ENCODE results near the gene ABCB10. TPM values are rescaled to one million over a fixed set of nuclear protein-coding genes. Genes with fewer than 3 reads are reported as not detected.

ABCB10 gene
- total RNA-seq, 2 donors from 2014 or later: 14.6 to 18.1 TPM

DNA sequence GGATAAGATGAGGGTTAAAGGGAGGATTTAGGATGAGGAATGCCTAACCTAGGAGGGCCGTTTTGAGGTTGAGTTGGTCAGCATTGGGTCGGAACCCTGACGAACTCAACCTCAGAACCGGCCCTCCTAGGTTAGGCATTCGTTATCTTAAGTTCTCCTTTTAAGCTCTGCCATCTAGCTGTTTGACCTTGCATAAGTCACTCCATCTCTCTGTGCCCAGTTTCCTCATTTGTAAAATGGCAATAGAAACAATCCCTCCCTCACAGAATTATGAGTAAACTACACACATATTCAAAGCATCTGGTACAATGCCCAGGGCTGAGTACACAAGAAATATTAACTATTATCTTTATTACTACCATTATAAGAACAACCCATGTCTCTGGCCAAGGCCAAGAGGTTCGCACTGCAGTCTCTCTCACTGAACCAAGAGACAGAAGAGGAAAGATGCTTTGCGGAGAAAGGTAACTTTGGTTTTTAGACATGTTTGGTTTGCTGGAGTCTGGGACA is 4.8 kb downstream of the ABCB10 start:
- TF ChIP-seq, protein P1, sequence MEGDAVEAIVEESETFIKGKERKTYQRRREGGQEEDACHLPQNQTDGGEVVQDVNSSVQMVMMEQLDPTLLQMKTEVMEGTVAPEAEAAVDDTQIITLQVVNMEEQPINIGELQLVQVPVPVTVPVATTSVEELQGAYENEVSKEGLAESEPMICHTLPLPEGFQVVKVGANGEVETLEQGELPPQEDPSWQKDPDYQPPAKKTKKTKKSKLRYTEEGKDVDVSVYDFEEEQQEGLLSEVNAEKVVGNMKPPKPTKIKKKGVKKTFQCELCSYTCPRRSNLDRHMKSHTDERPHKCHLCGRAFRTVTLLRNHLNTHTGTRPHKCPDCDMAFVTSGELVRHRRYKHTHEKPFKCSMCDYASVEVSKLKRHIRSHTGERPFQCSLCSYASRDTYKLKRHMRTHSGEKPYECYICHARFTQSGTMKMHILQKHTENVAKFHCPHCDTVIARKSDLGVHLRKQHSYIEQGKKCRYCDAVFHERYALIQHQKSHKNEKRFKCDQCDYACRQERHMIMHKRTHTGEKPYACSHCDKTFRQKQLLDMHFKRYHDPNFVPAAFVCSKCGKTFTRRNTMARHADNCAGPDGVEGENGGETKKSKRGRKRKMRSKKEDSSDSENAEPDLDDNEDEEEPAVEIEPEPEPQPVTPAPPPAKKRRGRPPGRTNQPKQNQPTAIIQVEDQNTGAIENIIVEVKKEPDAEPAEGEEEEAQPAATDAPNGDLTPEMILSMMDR (conservative IDR thresholded peaks at IDR 0.05): no peak
- WGBS, 2 experiments (ENCODE audit: insufficient coverage in 1 of 2, insufficient read length in 1 of 2): 93 to 95% methylated on average over 6 to 7 of the region's 7 CpGs
- peaks cover 4% of the 10 kb centered on the region for H3K4me1 ChIP-seq (ENCODE audit: control insufficient read depth, insufficient read depth, low read length)

DNA sequence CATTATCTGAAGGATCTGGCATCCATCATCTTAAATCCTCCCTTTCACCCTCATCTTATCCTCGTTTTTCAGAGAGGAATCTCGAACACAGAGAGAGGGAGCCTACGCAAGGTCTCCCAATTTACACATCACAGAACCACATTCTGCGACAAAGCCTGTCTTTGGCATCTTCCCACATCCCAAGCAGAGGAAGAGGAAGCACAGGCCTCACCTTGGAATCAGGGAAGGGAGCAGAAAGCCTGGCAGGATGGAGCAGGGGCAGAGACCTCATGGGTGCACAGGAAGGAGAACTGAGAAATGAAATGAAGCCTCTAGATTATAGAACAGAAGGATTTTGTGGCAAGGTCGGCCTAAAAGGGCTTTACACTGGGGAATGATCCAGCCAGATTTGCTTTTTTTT is 5.8 kb downstream of the ABCB10 start:
- no peak overlapping the region for H3K27ac ChIP-seq (ENCODE audit: low read depth, low read length)
- TF ChIP-seq, protein P1 (conservative IDR thresholded peaks at IDR 0.05): no peak
- peaks cover 4% of the 10 kb centered on the region for H3K4me1 ChIP-seq (ENCODE audit: control insufficient read depth, insufficient read depth, low read length)
- H3K4me3 ChIP-seq (ENCODE audit: low read length): no peak overlapping the region
- no peak for DNase-seq
- H3K4me1 Mint-ChIP-seq: peaks cover 24% of the 10 kb centered on the region
- H3K36me3 ChIP-seq (ENCODE audit: control insufficient read depth, insufficient read depth, low read length): peaks cover 6% of the 10 kb centered on the region
- no peaks in the 10 kb centered on the region for H3K27me3 Mint-ChIP-seq (ENCODE audit: insufficient read depth)
- peak overlapping the region; percentile 9 for H3K27ac Mint-ChIP-seq
- H3K9ac ChIP-seq (ENCODE audit: extremely low read depth, low read length, poor library complexity, severe bottlenecking): no peak overlapping the region
- H3K9me3 Mint-ChIP-seq: no peaks in the 10 kb centered on the region
- no peak overlapping the region for H3K4me3 Mint-ChIP-seq
- no peaks in the 10 kb centered on the region for H3K9me3 ChIP-seq (ENCODE audit: control insufficient read depth, low read length)
- no peaks in the 10 kb centered on the region for H3K27me3 ChIP-seq (ENCODE audit: control insufficient read depth, insufficient read depth, low read length, poor library complexity, severe bottlenecking)
- 89 to 100% methylated on average over 3 to 5 of the region's 5 CpGs for WGBS, 2 experiments (ENCODE audit: insufficient coverage in 1 of 2, insufficient read length in 1 of 2)
- H3K36me3 Mint-ChIP-seq (ENCODE audit: low read depth): peaks cover 10% of the 10 kb centered on the region

More for the DNA sequence above, 4.8 kb downstream of the ABCB10 start:
- peaks cover 22% of the 10 kb centered on the region for H3K4me1 Mint-ChIP-seq
- H3K36me3 Mint-ChIP-seq (ENCODE audit: low read depth): peaks cover 4% of the 10 kb centered on the region
- Histone ChIP-seq H3K9ac (ENCODE audit: extremely low read depth, low read length, poor library complexity, severe bottlenecking) (no peak overlapping the region), H3K9me3 (ENCODE audit: control insufficient read depth, low read length) (no peaks in the 10 kb centered on the region), H3K36me3 (ENCODE audit: control insufficient read depth, insufficient read depth, low read length) (peaks cover 6% of the 10 kb centered on the region), H3K27me3 (ENCODE audit: control insufficient read depth, insufficient read depth, low read length, poor library complexity, severe bottlenecking) (no peaks in the 10 kb centered on the region), H3K27ac (ENCODE audit: low read depth, low read length) (no peak overlapping the region), H3K4me3 (ENCODE audit: low read length) (no peak overlapping the region)
- no peaks in the 10 kb centered on the region for H3K9me3 Mint-ChIP-seq
- H3K27me3 Mint-ChIP-seq (ENCODE audit: insufficient read depth): no peaks in the 10 kb centered on the region
- H3K4me3 Mint-ChIP-seq: no peak overlapping the region
- no peak for DNase-seq
- no peak overlapping the region for H3K27ac Mint-ChIP-seq

DNA sequence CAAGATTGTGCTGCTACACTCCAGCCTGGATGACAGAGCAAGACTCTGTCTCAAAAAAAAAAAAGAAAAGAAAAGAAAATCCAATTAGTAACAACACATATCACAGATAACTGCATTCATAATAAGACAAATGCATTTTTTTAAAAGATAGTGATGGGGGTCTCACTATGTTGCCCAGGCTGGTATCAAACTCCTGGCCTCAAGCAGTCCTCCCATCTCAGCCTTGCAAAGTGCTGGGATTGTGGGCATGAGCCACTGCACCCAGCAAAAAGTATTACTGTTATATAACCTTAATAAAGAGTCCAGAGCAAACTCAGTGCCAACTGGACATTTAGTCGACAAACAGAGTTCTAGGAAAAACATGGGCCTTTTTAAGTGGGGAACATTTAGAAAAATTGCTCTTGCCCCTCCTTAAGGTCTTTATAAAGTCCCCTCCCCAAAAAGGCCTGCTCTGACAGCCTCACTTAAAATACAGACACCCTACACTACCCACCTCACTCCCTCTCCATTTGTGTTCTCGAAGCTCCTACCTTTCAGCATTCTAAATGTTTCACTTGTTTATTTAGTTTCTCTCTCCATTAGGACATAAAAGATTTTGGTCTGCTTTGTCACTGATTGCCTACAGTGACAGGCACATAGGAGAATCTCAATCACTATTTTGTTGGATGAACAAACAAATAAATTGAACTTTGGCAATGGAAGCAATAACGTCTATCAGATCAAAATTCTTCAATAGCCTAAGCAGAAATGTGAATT is 7.5 kb downstream of the ABCB10 start:
- Histone ChIP-seq H3K4me3 (ENCODE audit: low read length) (no peak overlapping the region), H3K27ac (ENCODE audit: low read depth, low read length) (no peak overlapping the region), H3K27me3 (ENCODE audit: control insufficient read depth, insufficient read depth, low read length, poor library complexity, severe bottlenecking) (no peaks in the 10 kb centered on the region), H3K36me3 (ENCODE audit: control insufficient read depth, insufficient read depth, low read length) (peaks cover 14% of the 10 kb centered on the region), H3K9ac (ENCODE audit: extremely low read depth, low read length, poor library complexity, severe bottlenecking) (no peak overlapping the region), H3K4me1 (ENCODE audit: control insufficient read depth, insufficient read depth, low read length) (peaks cover 4% of the 10 kb centered on the region), H3K9me3 (ENCODE audit: control insufficient read depth, low read length) (no peaks in the 10 kb centered on the region)
- Mint-ChIP-seq H3K27me3 (ENCODE audit: insufficient read depth) (no peaks in the 10 kb centered on the region), H3K27ac (no peak overlapping the region), H3K9me3 (no peaks in the 10 kb centered on the region), H3K4me1 (peaks cover 15% of the 10 kb centered on the region), H3K36me3 (ENCODE audit: low read depth) (peaks cover 20% of the 10 kb centered on the region), H3K4me3 (no peak overlapping the region)
- WGBS, 2 experiments (ENCODE audit: insufficient coverage in 1 of 2, insufficient read length in 1 of 2): 95 to 96% methylated on average over 3 of the region's 3 CpGs
- TF ChIP-seq, protein P1 (conservative IDR thresholded peaks at IDR 0.05): no peak
- DNase-seq: no peak
